Measurements from ENCODE around the gene RAB44.

DNA sequence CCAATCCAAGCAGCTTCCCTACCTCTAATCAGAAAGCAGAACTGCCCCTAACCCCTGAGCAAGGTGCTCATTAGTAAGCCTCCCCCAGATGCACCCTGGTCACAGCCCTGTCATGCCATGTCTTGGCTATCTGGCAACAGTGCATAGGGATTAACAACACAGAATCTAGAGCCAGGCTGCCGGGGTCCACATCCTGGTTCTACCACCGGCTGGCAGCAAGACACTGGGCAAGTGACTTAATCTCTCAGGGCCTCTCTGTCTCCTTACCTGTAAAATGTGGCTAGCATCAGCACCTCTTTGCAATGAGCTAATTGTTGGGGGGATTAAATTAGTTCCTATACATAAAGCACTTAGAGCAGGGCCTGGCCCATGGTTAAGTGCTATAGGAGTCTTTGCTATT lies 73.5 kb downstream of the RAB44 start:
- TF ChIP-seq, protein P1, sequence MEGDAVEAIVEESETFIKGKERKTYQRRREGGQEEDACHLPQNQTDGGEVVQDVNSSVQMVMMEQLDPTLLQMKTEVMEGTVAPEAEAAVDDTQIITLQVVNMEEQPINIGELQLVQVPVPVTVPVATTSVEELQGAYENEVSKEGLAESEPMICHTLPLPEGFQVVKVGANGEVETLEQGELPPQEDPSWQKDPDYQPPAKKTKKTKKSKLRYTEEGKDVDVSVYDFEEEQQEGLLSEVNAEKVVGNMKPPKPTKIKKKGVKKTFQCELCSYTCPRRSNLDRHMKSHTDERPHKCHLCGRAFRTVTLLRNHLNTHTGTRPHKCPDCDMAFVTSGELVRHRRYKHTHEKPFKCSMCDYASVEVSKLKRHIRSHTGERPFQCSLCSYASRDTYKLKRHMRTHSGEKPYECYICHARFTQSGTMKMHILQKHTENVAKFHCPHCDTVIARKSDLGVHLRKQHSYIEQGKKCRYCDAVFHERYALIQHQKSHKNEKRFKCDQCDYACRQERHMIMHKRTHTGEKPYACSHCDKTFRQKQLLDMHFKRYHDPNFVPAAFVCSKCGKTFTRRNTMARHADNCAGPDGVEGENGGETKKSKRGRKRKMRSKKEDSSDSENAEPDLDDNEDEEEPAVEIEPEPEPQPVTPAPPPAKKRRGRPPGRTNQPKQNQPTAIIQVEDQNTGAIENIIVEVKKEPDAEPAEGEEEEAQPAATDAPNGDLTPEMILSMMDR (IDR thresholded peaks at IDR 0.05), result no peak
- no peak for TF ChIP-seq EZH2 (IDR thresholded peaks at IDR 0.05; ENCODE audit: borderline replicate concordance, insufficient read depth, low read depth, low read length, poor library complexity, severe bottlenecking)
